ENCODE data around the gene CDYL2. TPM values are rescaled to one million over a fixed set of nuclear protein-coding genes. Genes with fewer than 3 reads are reported as not detected.

CDYL2 gene
- total RNA-seq, 2 donors from 2014 or later = 4.8 TPM

GRCh38 chr16:80570106-80570478 is 234.3 kb downstream of the CDYL2 start:
- H3K9ac ChIP-seq (ENCODE audit: low read depth in 2 of 2, low read length in 2 of 2) = no peak overlapping the region
- no peaks in the 10 kb centered on the region for H3K9me3 ChIP-seq
- H3K27me3 ChIP-seq = no peaks in the 10 kb centered on the region
- TF ChIP-seq CTCF (IDR thresholded peaks at IDR 0.05) = no peak
- no peak overlapping the region for H3K27ac ChIP-seq
- intact Hi-C loops (cut with DNase I) = no loop called here
- no peak overlapping the region for H3K4me3 ChIP-seq
- H3K4me1 ChIP-seq = no peaks in the 10 kb centered on the region
- DNase-seq = no peak
- H3K36me3 ChIP-seq = no peaks in the 10 kb centered on the region

- Histone ChIP-seq H3K9me3 (no peaks in the 10 kb centered on the region), H3K4me3 (no peak overlapping the region), H3K27ac (no peak overlapping the region), H3K27me3 (no peaks in the 10 kb centered on the region), H3K9ac (ENCODE audit: low read depth in 2 of 2, low read length in 2 of 2) (no peak overlapping the region), H3K4me1 (no peaks in the 10 kb centered on the region), H3K36me3 (no peaks in the 10 kb centered on the region)
- TF ChIP-seq CTCF (IDR thresholded peaks at IDR 0.05) = no peak
- no peak for DNase-seq
- intact Hi-C loops (cut with DNase I) = no loop called here
Measured at GRCh38 chr16:80569440-80570105, 234.8 kb downstream of the CDYL2 start.

DNA sequence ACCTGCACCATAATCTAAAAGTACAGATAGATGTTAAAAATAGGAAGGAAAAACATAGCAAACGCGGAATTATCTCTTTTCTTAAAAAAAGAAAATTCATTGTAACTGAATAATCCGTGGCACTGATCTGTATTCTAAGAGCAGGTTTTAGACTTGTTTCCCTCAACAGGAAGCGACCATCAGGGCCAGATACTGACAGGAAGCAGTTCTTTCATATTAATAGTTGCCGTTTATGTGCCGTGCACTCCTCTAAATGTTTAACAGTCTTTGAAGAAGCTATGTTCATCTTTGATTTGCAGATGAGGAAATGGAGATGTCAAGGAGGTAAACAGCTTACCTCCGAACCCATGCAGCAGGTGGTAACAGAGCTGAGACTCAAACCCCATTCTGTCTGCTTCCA is 240.0 kb downstream of the CDYL2 start:
- Histone ChIP-seq H3K4me1 (no peaks in the 10 kb centered on the region), H3K27me3 (no peaks in the 10 kb centered on the region), H3K36me3 (no peaks in the 10 kb centered on the region), H3K9ac (ENCODE audit: low read depth in 2 of 2, low read length in 2 of 2) (no peak overlapping the region), H3K27ac (no peak overlapping the region), H3K4me3 (no peak overlapping the region), H3K9me3 (no peaks in the 10 kb centered on the region)
- TF ChIP-seq CTCF (IDR thresholded peaks at IDR 0.05) = no peak
- DNase-seq = no peak
- intact Hi-C loops (cut with DNase I) = no loop called here

GRCh38 chr16:80563066-80563465 is 241.3 kb downstream of the CDYL2 start:
- no peak overlapping the region for H3K27ac ChIP-seq
- no peaks in the 10 kb centered on the region for H3K9me3 ChIP-seq
- no peaks in the 10 kb centered on the region for H3K4me1 ChIP-seq
- DNase-seq = no peak
- H3K9ac ChIP-seq (ENCODE audit: low read depth in 2 of 2, low read length in 2 of 2) = no peak overlapping the region
- no peaks in the 10 kb centered on the region for H3K27me3 ChIP-seq
- no peak for TF ChIP-seq CTCF (IDR thresholded peaks at IDR 0.05)
- no peak overlapping the region for H3K4me3 ChIP-seq
- intact Hi-C loops (cut with DNase I) = no loop called here
- H3K36me3 ChIP-seq = no peaks in the 10 kb centered on the region

GRCh38 chr16:80559369-80559768 is 245.0 kb downstream of the CDYL2 start:
- intact Hi-C loops (cut with DNase I) = no loop called here
- Histone ChIP-seq H3K36me3 (no peaks in the 10 kb centered on the region), H3K4me1 (no peaks in the 10 kb centered on the region), H3K27me3 (no peaks in the 10 kb centered on the region), H3K9me3 (no peaks in the 10 kb centered on the region), H3K9ac (ENCODE audit: low read depth in 2 of 2, low read length in 2 of 2) (no peak overlapping the region), H3K27ac (no peak overlapping the region), H3K4me3 (no peak overlapping the region)
- DNase-seq = no peak
- no peak for TF ChIP-seq CTCF (IDR thresholded peaks at IDR 0.05)
